GM12878 (cell line): Measurements from ENCODE around the gene ZNF410. TPM values are rescaled to one million over a fixed set of nuclear protein-coding genes. Genes with fewer than 3 reads are reported as not detected.
A peak's percentile ranks its signal among the peaks of the same experiment; 100 is the strongest.

Source experiments
- BRCA1 ChIP-seq: IDR thresholded peaks from 2 replicates; pipeline ENCODE4 v1.6.1; 2011; ENCODE audit warnings: low read depth, low read length, improper control_type of control experiment
- FOXM1 ChIP-seq: IDR thresholded peaks from 2 replicates; pipeline ENCODE4 v1.6.1; 2012; ENCODE audit warnings: low read depth, mild to moderate bottlenecking, inconsistent platforms, low read length, moderate library complexity
- GABPA ChIP-seq: IDR thresholded peaks from 2 replicates; pipeline ENCODE4 v1.6.1; 2014; ENCODE audit warnings: antibody characterized with exemption, low read depth, mild to moderate bottlenecking, inconsistent platforms
- HDAC2 ChIP-seq: fragments of 200-600 bp; sonication (generic); IDR thresholded peaks from 2 replicates; pipeline ENCODE4 v1.6.1; 2017
- MYC ChIP-seq: IDR thresholded peaks from 2 replicates; pipeline ENCODE4 v1.6.1; 2011; ENCODE audit warnings: mild to moderate bottlenecking, low read length, moderate library complexity, inconsistent platforms; ENCODE audit not compliant: insufficient read depth, insufficient replicate concordance, insufficient read length, severe bottlenecking
- NR2F1 ChIP-seq: fragments of 450-650 bp; conservative IDR thresholded peaks from 2 replicates; pipeline ENCODE4 v1.6.1; 2017; ENCODE audit warnings: mild to moderate bottlenecking
- PKNOX1 ChIP-seq: fragments of 450-650 bp; IDR thresholded peaks from 2 replicates; pipeline ENCODE4 v1.6.1; 2016; ENCODE audit warnings: mild to moderate bottlenecking
- PML ChIP-seq: IDR thresholded peaks from 2 replicates; pipeline ENCODE4 v1.6.1; 2012; ENCODE audit warnings: low read length, inconsistent platforms
- POLR2AphosphoS2 ChIP-seq: IDR thresholded peaks from 2 replicates; pipeline ENCODE4 v1.6.1; 2011; ENCODE audit warnings: low read depth, mild to moderate bottlenecking, low read length, improper control_type of control experiment, moderate library complexity
- RBBP5 ChIP-seq: fragments of 200-600 bp; sonication (generic); conservative IDR thresholded peaks from 2 replicates; pipeline ENCODE4 v1.6.1; 2016
- SIN3A ChIP-seq: IDR thresholded peaks from 2 replicates; pipeline ENCODE4 v1.6.1; 2012; ENCODE audit warnings: low read depth, low read length, improper control_type of control experiment
- SMAD5 ChIP-seq: IDR thresholded peaks from 2 replicates; pipeline ENCODE4 v1.6.1; 2016; ENCODE audit warnings: antibody characterized with exemption, low read depth
- SMARCA5 ChIP-seq: fragments of 450-650 bp; IDR thresholded peaks from 2 replicates; pipeline ENCODE4 v1.6.1; 2017; ENCODE audit warnings: mild to moderate bottlenecking
- SUPT20H ChIP-seq: IDR thresholded peaks from 2 replicates; pipeline ENCODE4 v1.6.1; 2011; ENCODE audit warnings: low read depth, mild to moderate bottlenecking, low read length, moderate library complexity, borderline replicate concordance; ENCODE audit not compliant: control insufficient read depth
- ZNF207 ChIP-seq: fragments of 450-650 bp; IDR thresholded peaks from 2 replicates; pipeline ENCODE4 v1.6.1; 2014; ENCODE audit warnings: antibody characterized with exemption, mild to moderate bottlenecking, borderline replicate concordance
- ZNF384 ChIP-seq: IDR thresholded peaks from 2 replicates; pipeline ENCODE4 v1.6.1; 2012; ENCODE audit warnings: low read depth, mild to moderate bottlenecking, low read length, improper control_type of control experiment, borderline replicate concordance
- polyA plus RNA-seq, 11 experiments: library from polyadenylated mRNA; depleted of rRNA in 4 of 11; unstranded in 6 of 11; stranded (reverse) in 5 of 11; fragments of >200 nt; fragmentation: Nextera tagmentation in 4 of 11; fragmentation: Illumina TruSeq in 1 of 11; extraction: Ambion mirVana in 4 of 11; extraction: Trizol in 1 of 11; gene quantifications; 1 replicate in 1 of 11; 2 replicates in 10 of 11; pipeline versions ENCODE4 v1.2.1 to v1.2.3, GENCODE V29; 2011 to 2016; ENCODE audit warnings: inconsistent platforms in 2 of 11, missing spikeins in 2 of 11, low read depth in 1 of 11
- total RNA-seq, 4 experiments: library from RNA; depleted of rRNA in 3 of 4; stranded (reverse); fragments of >200 nt in 3 of 4; fragmentation: Illumina TruSeq in 1 of 4; extraction: Trizol in 1 of 4; gene quantifications; 2 replicates each; pipeline versions ENCODE4 v1.2.1 to v1.2.3, GENCODE V29; 2013 to 2021
- TF ChIP-seq, protein P1 (sequence below): fragments of 450-650 bp; IDR thresholded peaks from 2 replicates; pipeline ENCODE4 v1.6.1; 2017; ENCODE audit warnings: mild to moderate bottlenecking, moderate library complexity
- TF ChIP-seq, protein P2 (sequence below): fragments of 150-350 bp; IDR thresholded peaks from 2 replicates; pipeline ENCODE4 v1.6.1; 2014; ENCODE audit warnings: mild to moderate bottlenecking, low read depth, low read length
- TF ChIP-seq, protein P3 (sequence below): IDR thresholded peaks from 2 replicates; pipeline ENCODE4 v1.6.1; 2011; ENCODE audit warnings: mild to moderate bottlenecking, low read depth, low read length, moderate library complexity; ENCODE audit not compliant: insufficient replicate concordance

The ZNF410 gene
- total and polyA plus RNA-seq, 10 of the 15 experiments (the other 5 are each of a cell fraction or from before 2014, with no cell fraction given): 31.2 to 56.6 (median 47.7) TPM

- TF ChIP-seq, protein P1, sequence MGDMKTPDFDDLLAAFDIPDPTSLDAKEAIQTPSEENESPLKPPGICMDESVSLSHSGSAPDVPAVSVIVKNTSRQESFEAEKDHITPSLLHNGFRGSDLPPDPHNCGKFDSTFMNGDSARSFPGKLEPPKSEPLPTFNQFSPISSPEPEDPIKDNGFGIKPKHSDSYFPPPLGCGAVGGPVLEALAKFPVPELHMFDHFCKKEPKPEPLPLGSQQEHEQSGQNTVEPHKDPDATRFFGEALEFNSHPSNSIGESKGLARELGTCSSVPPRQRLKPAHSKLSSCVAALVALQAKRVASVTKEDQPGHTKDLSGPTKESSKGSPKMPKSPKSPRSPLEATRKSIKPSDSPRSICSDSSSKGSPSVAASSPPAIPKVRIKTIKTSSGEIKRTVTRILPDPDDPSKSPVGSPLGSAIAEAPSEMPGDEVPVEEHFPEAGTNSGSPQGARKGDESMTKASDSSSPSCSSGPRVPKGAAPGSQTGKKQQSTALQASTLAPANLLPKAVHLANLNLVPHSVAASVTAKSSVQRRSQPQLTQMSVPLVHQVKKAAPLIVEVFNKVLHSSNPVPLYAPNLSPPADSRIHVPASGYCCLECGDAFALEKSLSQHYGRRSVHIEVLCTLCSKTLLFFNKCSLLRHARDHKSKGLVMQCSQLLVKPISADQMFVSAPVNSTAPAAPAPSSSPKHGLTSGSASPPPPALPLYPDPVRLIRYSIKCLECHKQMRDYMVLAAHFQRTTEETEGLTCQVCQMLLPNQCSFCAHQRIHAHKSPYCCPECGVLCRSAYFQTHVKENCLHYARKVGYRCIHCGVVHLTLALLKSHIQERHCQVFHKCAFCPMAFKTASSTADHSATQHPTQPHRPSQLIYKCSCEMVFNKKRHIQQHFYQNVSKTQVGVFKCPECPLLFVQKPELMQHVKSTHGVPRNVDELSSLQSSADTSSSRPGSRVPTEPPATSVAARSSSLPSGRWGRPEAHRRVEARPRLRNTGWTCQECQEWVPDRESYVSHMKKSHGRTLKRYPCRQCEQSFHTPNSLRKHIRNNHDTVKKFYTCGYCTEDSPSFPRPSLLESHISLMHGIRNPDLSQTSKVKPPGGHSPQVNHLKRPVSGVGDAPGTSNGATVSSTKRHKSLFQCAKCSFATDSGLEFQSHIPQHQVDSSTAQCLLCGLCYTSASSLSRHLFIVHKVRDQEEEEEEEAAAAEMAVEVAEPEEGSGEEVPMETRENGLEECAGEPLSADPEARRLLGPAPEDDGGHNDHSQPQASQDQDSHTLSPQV: no peak
- no peak for TF ChIP-seq ZNF384
- TF ChIP-seq SMARCA5: 0 out of 2 replicates have a peak, but pooled peaks have one; percentile 30
- TF ChIP-seq NR2F1: peak; percentile 85
- no peak for TF ChIP-seq SUPT20H
- TF ChIP-seq PKNOX1: peak; percentile 61
- no peak for TF ChIP-seq RBBP5
- TF ChIP-seq, protein P2, sequence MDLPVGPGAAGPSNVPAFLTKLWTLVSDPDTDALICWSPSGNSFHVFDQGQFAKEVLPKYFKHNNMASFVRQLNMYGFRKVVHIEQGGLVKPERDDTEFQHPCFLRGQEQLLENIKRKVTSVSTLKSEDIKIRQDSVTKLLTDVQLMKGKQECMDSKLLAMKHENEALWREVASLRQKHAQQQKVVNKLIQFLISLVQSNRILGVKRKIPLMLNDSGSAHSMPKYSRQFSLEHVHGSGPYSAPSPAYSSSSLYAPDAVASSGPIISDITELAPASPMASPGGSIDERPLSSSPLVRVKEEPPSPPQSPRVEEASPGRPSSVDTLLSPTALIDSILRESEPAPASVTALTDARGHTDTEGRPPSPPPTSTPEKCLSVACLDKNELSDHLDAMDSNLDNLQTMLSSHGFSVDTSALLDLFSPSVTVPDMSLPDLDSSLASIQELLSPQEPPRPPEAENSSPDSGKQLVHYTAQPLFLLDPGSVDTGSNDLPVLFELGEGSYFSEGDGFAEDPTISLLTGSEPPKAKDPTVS: no peak
- TF ChIP-seq PML: 0 out of 2 replicates have a peak, but pooled peaks have one; percentile 38
- TF ChIP-seq POLR2AphosphoS2: no peak
- no peak for TF ChIP-seq FOXM1
- no peak for TF ChIP-seq ZNF207
- peak; percentile 54 for TF ChIP-seq MYC
- TF ChIP-seq SIN3A: peak; percentile 81; the same call in 1 of the 2 replicates
- no peak for TF ChIP-seq HDAC2
- TF ChIP-seq GABPA: peak; percentile 90
- TF ChIP-seq SMAD5: peak; percentile 73; the same call in 1 of the 2 replicates
- TF ChIP-seq, protein P3, sequence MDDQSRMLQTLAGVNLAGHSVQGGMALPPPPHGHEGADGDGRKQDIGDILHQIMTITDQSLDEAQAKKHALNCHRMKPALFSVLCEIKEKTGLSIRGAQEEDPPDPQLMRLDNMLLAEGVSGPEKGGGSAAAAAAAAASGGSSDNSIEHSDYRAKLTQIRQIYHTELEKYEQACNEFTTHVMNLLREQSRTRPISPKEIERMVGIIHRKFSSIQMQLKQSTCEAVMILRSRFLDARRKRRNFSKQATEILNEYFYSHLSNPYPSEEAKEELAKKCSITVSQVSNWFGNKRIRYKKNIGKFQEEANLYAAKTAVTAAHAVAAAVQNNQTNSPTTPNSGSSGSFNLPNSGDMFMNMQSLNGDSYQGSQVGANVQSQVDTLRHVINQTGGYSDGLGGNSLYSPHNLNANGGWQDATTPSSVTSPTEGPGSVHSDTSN: no peak
- TF ChIP-seq BRCA1: no peak
Measured at GRCh38 chr14:73949752-73950734, 63.4 kb downstream of the ZNF410 start, which contains the start of the genes COQ6 and FAM161B (continued).
